Lower leg skin (tissue), 4 donors: ENCODE results near the gene HEPN1. TPM values are rescaled to one million over a fixed set of nuclear protein-coding genes. Genes with fewer than 3 reads are reported as not detected.

Source experiments
- DNase-seq, 2 donors: peaks; one replicate each; pipeline ENCODE4 v3.0.0-alpha.2; 2019; ENCODE audit warnings: low spot score in 2 of 2
- H3K4me3 ChIP-seq: fragments of 200-600 bp; sonication (generic); 2 replicates; pipeline ENCODE4 v1.5.1; 2017; ENCODE audit warnings: mild to moderate bottlenecking, low read depth; ENCODE audit not compliant: poor library complexity, severe bottlenecking
- POLR2A ChIP-seq, 2 donors: fragments of 450-650 bp; IDR thresholded peaks; one replicate each; pipeline ENCODE4 v1.6.1; 2016 to 2017; ENCODE audit warnings: antibody characterized with exemption in 2 of 2, mild to moderate bottlenecking in 1 of 2, moderate library complexity in 1 of 2
- WGBS, 2 donors: methylation state at CpG; one replicate each; pipeline ENCODE4 v1.1.5; 2018; 5-methylcytosine and 5-hydroxymethylcytosine counted together
- intact Hi-C: fragments of 100-400 bp; cut with DNase I; formaldehyde crosslinking; loops from one replicate; pipeline ENCODE4 v1.15.0; 2023; ENCODE audit warnings: low total_unique reads
- total RNA-seq, 4 donors: library from RNA; depleted of rRNA; stranded (reverse); fragments of >200 nt; gene quantifications; one replicate each; pipeline ENCODE4 v1.1.0, GENCODE V29; 2016
- TF ChIP-seq, protein P1 (sequence below), 3 donors: fragments of 450-650 bp; IDR thresholded peaks; one replicate each; pipeline ENCODE4 v1.5.1; 2016; ENCODE audit warnings: antibody characterized with exemption in 3 of 3, mild to moderate bottlenecking in 3 of 3, moderate library complexity in 2 of 3

The HEPN1 gene
- total RNA-seq, 4 donors from 2014 or later, result not detected

DNA sequence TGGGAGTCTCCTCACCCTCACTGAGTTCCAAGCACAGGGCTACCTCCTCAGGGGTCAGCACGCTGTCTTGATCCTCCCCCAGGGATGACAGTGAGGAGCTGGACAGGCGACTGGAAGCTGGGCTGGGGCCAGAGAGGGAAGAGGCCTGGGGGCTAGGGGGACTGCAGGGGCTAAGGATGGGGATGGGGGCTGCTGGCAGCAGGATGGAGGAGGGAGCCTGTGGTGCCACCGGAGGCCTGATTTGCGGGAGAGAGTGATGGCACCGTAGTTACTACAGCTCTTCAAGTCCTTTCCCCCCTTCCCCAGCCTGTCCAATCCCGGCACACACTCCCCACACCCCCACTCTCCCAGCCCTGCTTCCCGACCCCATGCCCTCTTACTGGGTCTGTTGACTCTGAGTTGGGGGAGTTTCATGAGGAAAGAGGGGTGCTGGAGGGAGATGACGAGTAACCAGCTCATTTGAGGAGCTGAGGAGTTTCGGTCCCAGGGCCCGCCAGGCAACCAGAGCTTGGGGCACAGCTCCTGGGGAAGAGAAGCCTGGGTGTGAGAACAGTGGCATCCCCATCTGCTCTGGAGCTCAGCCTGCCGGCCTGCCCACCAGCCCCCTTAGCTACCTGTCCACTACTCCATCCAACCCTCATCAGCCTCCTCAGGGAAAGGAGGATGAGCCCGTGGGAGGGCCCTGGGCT lies 31.9 kb upstream of the HEPN1 start:
- WGBS, 2 donors, result 85 to 86% methylated on average over 12 of the region's 12 CpGs
- intact Hi-C loops, result no loop called here
- TF ChIP-seq, protein P1, sequence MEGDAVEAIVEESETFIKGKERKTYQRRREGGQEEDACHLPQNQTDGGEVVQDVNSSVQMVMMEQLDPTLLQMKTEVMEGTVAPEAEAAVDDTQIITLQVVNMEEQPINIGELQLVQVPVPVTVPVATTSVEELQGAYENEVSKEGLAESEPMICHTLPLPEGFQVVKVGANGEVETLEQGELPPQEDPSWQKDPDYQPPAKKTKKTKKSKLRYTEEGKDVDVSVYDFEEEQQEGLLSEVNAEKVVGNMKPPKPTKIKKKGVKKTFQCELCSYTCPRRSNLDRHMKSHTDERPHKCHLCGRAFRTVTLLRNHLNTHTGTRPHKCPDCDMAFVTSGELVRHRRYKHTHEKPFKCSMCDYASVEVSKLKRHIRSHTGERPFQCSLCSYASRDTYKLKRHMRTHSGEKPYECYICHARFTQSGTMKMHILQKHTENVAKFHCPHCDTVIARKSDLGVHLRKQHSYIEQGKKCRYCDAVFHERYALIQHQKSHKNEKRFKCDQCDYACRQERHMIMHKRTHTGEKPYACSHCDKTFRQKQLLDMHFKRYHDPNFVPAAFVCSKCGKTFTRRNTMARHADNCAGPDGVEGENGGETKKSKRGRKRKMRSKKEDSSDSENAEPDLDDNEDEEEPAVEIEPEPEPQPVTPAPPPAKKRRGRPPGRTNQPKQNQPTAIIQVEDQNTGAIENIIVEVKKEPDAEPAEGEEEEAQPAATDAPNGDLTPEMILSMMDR (IDR thresholded peaks at IDR 0.05), result no peak
- TF ChIP-seq POLR2A (IDR thresholded peaks at IDR 0.05), result no peak
- no peak overlapping the region for H3K4me3 ChIP-seq
- DNase-seq, result peak in 1 of 2 donors; percentile 69

GRCh38 chr11:124887667-124888013 lies 31.4 kb upstream of the HEPN1 start:
- intact Hi-C loops, result no loop called here
- no peak overlapping the region for H3K4me3 ChIP-seq
- no peak for DNase-seq
- WGBS, 2 donors, result 72 to 84% methylated on average over 3 of the region's 3 CpGs
- TF ChIP-seq POLR2A (IDR thresholded peaks at IDR 0.05), result no peak
- TF ChIP-seq, protein P1 (IDR thresholded peaks at IDR 0.05), result no peak

DNA sequence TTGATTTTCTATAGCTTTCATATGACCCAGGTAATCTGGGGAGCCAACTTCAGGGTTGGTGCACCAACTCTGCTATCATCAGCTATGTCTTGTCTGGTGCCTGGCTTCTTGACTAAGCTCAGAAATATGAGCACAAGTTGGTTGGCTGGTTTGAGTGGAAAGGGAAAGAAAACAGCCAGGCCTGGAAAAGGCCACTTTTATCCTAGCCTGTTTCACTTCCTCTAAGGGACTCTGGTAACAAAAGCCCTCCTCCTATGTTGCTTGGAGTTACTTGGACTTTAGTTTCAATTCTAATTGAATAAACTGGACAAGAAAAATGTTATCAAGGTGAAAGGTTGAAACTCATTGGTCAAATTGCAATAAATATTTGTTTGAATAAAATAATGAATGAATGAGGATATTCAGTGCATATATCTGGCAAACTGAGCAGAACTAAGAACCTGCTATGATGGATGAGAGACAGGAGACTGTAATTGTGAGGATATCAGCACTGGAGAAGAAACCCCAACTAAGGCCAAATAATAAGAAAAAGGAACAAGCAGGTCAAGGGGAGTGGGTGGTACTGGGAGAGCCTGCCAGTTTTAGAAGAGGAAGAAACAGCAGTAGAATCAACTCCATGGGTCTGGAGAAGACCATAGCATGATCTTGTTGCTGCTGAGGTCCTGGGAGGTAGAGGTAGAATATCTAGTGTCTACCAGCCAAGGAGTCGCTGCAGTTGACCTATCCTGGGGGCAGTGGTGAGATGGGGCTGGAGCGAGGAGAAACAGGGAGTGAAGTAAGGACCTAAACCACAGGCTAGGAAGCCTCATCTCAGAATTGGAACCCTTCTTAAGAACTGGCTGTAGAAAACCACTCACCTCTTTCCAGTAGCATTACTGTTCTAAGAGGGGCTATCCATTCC lies 29.6 kb upstream of the HEPN1 start:
- DNase-seq, result peak in 1 of 2 donors; percentile 57
- intact Hi-C loops, result no loop called here
- 90 to 94% methylated on average over 2 of the region's 2 CpGs for WGBS, 2 donors
- no peak for TF ChIP-seq POLR2A (IDR thresholded peaks at IDR 0.05)
- TF ChIP-seq, protein P1 (IDR thresholded peaks at IDR 0.05), result no peak
- no peak overlapping the region for H3K4me3 ChIP-seq

DNA sequence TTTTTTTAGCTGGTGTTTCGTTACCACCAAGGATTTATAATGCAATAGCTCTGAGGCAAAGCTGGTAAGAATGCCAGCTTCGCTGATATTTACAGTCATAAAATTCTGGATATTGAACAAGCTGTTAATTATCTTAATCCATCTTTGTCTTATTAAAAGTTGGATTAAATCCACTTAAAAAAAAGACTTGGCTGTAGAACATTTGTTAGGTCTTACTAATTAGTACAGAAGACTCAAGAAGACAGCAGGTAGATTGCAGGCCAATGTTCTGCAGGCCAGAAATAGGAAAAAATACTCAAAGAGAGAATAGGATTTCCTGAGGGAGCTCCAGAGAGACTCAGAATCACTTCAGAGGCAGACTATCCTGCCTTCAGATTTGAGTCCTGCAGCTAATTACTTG lies 28.9 kb upstream of the HEPN1 start:
- DNase-seq, result no peak
- TF ChIP-seq POLR2A (IDR thresholded peaks at IDR 0.05), result no peak
- TF ChIP-seq, protein P1 (IDR thresholded peaks at IDR 0.05), result no peak
- H3K4me3 ChIP-seq, result no peak overlapping the region
- intact Hi-C loops, result no loop called here
- WGBS, 2 donors, result 54 to 61% methylated on average over 2 of the region's 2 CpGs

DNA sequence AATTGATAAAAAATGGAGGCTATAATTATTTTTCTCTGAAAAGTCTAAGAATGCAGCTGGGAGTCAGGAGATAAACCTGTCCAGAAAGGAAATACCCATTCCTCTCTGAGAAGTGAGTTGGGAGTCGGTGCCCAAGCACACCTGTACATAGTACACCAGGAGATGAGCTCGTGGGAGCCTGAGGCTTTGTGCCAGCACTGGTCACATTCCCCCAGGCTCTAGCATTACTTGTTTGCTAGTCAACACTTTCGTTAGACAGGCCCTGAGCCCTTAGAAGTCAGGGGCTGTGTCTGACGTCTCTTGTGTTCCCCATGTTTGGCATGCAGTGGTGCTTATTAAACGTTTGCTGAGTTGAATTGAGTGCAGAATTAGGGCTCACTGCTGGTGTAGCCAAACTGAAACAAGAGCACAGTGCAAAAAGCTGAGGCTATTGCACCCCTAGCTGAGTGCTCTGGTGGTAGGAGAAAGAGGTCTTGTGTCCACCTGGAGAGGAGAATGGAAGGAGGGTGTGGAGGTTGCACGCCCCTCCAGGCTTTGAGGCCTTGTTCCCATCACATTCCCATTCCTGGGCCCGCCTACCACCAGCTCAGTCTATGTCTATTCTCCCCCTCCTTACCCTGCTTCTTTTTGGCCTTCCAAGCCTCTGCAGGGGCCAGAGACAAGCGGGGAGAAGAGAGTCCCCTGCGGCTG lies 28.2 kb upstream of the HEPN1 start:
- H3K4me3 ChIP-seq, result no peak overlapping the region
- WGBS, 2 donors, result 70 to 79% methylated on average over 9 of the region's 9 CpGs
- TF ChIP-seq, protein P1 (IDR thresholded peaks at IDR 0.05), result no peak
- TF ChIP-seq POLR2A (IDR thresholded peaks at IDR 0.05), result no peak
- intact Hi-C loops, result no loop called here
- DNase-seq, result peak in 1 of 2 donors; percentile 68
